Measurements from ENCODE around the gene FUBP3. TPM values are rescaled to one million over a fixed set of nuclear protein-coding genes. Genes with fewer than 3 reads are reported as not detected.

The FUBP3 gene
- total RNA-seq, 2 experiments from 2014 or later, result 52.8 to 54.1 TPM

DNA sequence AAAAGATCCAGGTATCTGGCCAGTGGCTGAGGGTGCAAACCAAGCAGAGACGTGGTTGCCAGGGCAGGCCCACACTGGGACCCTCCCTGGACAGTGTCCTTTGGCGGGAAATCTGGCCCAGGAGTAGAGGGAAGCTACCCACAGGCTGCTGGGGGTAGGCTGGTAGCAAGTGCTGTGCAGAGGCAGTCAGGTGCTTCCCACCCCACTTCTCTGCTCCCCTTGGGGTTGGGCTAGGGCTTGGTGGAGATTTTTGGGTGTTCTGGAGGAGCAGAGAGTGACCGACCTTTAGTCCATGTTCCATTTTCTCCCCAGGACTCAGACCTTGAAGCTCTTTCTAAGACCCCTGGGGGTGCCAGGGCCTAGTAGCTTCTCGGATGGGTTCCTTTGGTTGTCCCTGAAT, 90.6 kb downstream of the FUBP3 start:
- ChIA-PET CTCF (interaction anchor here (1.2 kb wide), 1 partner anchor 12 kb away, joined by 4 read pairs; no protein-coding TSS in a partner anchor), POLR2A (no interaction called here)

DNA sequence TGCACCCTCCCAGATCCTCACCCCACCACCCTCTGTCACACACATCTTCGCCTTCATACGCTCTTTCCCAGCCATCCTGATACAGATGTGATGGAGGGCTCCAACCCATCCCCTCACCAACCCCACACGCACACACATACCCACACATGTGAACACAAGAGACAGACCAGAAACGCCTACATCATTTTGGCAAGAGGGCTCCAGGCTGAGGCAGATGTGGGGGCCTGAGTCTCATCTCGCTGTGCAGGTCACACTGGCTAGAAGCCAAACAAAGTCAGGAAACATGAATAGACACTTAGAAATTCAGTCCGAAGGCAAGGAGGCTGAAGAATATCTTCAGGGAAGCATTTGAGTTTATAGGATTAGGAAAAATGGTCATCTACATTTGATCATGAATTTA, 91.3 kb downstream of the FUBP3 start:
- ChIA-PET CTCF (interaction anchor here (1.2 kb wide), 1 partner anchor 12 kb away, joined by 4 read pairs; no protein-coding TSS in a partner anchor), POLR2A (no interaction called here)

DNA sequence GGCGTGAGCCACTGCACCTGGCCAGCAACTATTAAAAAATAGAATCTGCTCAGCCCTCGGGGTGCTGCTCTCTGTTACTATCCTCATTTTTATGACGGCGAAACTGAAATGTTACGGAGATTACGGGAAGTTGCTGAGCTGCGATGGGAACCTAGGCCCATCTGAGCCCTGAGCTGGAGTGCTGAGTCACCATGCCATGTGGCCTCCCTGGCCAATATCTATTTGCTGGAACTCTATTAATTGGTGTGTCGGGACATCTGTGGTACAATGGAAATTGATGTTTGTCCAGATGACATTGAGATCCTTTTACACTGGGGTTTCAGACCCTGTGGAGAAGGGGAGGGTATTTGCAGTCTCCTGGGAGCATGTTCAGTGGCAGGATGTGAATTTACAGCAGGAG, 93.1 kb downstream of the FUBP3 start:
- ChIA-PET POLR2A (no interaction called here), CTCF (interaction anchor here (1.4 kb wide), 1 partner anchor 12 kb away, joined by 3 read pairs; no protein-coding TSS in a partner anchor)

DNA sequence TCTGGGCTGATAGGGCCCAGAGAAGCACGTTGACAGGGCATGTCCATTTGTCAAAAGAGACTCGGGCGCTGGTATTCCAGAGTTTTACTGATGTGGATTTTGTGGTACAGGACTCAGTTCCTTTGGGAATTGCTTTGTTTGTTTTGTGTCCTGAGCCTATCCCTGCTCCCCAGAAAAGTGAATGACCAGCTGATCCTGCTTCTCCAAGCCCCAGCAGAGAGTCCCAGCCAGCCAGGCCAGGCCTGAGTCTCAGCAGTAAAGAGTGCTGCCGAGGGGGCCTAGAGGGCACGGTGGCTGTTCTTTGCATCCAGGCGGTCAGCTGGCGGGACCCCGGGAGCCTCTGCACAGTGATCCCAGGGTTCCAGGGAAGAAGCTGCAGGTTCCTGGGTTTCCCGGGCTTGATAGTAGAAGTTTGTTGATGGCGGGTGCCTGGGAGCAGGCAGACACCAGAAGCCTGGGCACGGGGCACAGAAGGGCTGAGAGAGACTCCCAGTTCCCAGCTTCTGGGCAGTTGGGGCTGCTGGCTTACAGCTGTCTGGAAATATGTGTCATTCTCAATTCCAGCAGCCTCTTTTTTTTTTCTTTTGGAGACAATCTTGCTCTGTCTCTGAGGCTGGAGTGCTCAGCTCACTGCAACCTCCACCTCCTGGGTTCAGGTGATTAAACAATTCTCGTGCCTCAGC, 93.7 kb downstream of the FUBP3 start:
- CTCF ChIA-PET, result interaction anchor here (0.6 to 1.5 kb wide), 5 partner anchors 10 to 800 kb away, joined by 3 to 5 read pairs (median 3); no protein-coding TSS in a partner anchor
- POLR2A ChIA-PET, result no interaction called here

DNA sequence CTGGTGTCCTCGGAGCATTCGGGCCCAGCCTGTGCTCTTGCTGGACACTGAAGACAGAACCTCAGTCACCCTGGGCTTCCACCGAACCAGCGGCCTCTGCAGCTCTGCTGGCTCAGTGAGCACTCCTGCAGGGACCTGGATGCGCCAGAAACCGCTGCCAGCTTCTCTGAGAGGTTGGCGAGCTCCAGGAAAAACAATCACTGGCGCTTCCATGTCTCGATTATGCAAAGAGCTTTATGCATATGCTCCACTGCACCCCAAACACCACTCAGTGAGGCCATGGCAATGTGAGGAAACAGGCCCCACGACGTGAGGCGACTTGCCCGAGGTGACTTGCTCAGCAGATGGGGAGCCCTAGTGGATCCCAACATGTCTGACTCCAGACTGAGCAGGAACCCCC, 96.0 kb downstream of the FUBP3 start:
- ChIA-PET POLR2A (no interaction called here), CTCF (no interaction called here)

DNA sequence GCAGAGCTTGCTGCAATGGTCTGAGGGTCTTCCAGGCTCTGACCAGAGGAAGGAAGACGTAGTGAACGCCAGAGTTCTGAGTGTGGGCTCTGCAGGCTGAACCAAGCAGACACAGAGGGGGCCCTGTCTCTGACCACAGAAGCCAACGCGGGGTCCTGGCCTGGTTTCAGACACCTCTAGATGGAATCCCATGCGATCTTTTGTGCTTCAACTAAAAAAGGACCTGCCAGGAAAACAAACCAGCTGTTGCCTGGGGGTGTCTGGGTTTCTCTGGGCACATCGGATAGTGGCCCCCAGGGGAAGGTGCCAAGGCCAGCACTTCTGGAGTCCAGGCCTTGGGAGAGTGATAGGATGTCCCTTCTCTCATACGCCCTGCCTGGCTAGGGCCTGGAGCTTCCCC, 97.9 kb downstream of the FUBP3 start:
- ChIA-PET CTCF (interaction anchor here (1.3 kb wide), 1 partner anchor 12 kb away, joined by 4 read pairs; no protein-coding TSS in a partner anchor), POLR2A (no interaction called here)

DNA sequence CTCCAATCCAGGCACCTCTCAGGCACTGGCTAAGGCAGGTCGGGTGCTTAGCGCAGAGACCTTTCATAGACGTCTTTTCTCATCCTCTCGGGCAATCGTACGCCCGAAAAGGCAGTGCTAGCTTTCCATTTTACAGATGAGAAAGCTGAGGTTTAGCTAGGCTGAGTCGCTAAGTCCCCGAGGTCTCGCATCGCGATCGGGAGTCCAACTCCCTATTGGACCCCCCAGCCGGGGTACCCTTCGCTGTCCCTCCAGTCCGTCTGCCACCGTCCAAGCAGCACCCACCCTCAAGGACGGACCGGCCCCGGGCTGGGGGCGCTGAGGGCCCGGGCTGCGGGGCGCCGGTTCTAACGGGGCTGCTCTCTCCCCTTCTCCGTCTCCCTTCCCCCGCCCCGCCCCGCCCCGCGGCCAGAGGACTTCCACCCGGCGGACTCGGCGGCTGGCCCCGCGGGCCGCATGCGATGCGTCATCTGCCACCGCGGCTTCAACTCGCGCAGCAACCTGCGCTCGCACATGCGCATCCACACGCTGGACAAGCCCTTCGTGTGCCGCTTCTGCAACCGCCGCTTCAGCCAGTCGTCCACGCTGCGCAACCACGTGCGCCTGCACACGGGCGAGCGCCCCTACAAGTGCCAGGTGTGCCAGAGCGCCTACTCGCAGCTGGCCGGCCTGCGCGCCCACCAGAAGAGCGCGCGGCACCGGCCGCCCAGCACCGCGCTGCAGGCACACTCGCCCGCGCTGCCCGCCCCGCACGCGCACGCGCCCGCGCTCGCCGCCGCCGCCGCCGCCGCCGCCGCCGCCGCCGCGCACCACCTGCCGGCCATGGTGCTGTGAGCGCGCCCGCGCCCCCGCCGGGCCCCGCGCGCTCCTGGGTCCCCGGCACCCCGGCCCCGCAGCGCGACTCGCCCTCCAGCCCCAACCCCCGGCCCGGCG, 101.7 kb downstream of the FUBP3 start:
- ChIA-PET POLR2A (interaction anchor here (0.5 to 0.6 kb wide), 2 partner anchors 135 to 839 kb away, joined by 3 to 8 read pairs; no protein-coding TSS in a partner anchor), CTCF (interaction anchor here (2.2 to 3.5 kb wide), 2 partner anchors 19 to 220 kb away, joined by 16 to 53 read pairs; no protein-coding TSS in a partner anchor)

DNA sequence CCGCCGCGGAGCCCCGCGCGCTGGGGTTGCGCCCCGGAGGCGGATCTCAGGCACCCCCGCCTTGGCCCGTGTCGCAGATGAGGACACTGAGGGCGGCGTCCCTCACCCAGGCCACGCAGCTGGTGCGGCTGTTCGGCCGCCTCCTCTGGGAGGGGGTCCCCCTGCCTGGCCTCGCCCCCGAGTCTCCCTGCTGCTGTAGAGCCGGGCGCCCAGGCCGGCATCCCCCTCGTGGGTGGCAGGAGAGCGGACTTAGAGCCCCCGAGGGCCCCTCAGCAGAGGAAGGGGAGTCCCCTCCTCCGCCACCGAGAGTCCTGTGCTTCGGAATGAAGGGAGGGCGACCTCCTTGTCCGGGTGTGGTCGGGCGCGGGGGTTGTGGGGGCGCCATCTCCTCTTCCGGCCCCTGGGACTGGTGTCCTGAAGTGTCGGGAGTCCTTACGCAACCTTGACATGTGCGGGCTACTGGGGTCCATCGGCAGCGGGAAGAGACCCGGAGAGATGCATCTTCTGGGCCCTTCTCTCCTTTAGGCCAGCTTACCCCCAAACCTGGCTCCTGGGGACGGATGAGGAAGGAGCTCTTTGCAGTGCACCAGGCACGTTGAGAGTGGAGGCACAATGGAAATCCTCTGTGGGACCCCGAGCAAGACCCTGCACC, 102.5 kb downstream of the FUBP3 start:
- CTCF ChIA-PET, result interaction anchor here (0.6 to 4.0 kb wide), 15 partner anchors 9 to 299 kb away, joined by 3 to 53 read pairs (median 4); partner anchors contain the start of gene EXOSC2
- POLR2A ChIA-PET, result interaction anchor here (0.5 to 1.3 kb wide), 2 partner anchors 13 to 840 kb away, joined by 3 to 7 read pairs; partner anchors contain the start of gene EXOSC2

DNA sequence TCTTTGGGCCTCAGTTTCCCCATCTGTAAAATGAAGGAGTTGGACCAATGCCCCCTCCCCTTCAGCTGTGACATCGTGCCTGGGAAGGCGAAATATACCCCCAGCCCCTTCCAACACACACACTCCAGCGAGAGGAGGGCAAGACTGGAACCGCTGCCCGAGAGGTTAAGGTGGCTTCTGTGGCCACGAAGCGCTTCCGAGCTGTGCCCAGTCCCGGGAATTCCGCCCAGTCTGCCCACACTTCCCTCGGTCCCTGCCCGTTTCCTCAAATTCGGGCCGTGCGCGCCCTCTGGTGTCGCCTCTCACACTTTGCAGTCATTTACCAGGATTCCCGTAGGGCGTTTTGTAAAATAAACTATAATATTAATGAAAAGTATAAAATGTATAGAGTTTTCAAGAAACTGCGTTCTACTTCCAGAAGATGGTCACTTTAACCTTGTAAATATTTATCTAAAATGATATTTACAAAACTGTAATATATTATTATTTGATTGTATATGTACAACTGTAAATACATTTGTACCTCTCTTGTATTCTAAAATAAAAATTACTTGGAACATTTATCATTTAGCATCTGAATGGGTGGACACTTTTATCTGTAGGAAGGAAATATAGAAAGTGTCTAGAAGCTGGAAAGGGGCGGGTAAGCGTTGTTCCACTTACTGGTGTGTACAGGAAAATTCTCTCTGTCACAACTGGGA, 103.2 kb downstream of the FUBP3 start:
- ChIA-PET POLR2A (interaction anchor here (1.3 kb wide), 1 partner anchor 12 kb away, joined by 7 read pairs; the partner anchor contains the start of gene EXOSC2), CTCF (interaction anchor here (0.5 to 4.0 kb wide), 22 partner anchors 8 to 1198 kb away, joined by 3 to 53 read pairs (median 3); partner anchors contain the start of gene EXOSC2)

DNA sequence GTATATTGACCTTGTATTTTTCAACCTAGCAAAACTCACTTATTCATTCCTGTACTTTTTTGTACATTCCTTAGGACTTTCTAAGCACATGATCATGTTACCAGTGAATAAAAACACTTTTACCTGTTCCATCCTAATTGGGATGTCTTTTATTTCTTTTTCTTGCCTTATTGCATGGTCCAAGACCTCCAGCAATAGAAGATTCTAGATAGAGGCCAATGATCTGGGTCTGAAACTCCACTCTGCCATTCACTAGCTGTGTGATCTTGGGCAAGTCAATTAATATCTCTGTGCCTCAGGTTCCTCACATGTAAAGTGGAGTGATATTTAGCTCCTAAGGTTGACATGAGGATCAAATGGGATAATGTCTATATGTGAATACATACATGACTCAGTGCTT, 105.7 kb downstream of the FUBP3 start:
- POLR2A ChIA-PET, result interaction anchor here (0.6 kb wide), 1 partner anchor 481 kb away, joined by 4 read pairs; no protein-coding TSS in a partner anchor
- CTCF ChIA-PET, result interaction anchor here (0.9 to 4.0 kb wide), 6 partner anchors 8 to 224 kb away, joined by 3 to 30 read pairs (median 6); partner anchors contain the start of gene EXOSC2

DNA sequence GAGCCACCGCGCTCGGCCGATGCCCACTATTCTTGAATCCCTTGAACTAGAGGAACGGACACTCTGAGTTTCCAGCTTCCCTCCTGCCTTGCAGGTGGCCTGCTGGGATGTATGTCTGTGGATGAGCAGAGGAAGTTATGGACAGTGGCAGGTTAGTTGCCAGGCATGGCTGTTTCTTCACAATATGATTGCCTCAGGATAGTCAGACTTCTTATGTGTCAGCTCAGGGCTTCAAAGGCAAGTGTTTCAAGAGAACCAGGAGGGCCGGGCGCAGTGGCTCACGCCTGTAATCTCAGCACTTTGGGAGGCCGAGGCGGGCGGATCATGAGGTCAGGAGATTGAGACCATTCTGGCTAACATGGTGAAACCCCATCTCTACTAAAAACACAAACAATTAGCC, 106.6 kb downstream of the FUBP3 start:
- ChIA-PET POLR2A (interaction anchor here (0.6 to 0.7 kb wide), 2 partner anchors 189 to 827 kb away, joined by 4 to 5 read pairs; no protein-coding TSS in a partner anchor), CTCF (interaction anchor here (0.7 to 1.6 kb wide), 4 partner anchors 15 to 225 kb away, joined by 4 to 8 read pairs (median 6); no protein-coding TSS in a partner anchor)

DNA sequence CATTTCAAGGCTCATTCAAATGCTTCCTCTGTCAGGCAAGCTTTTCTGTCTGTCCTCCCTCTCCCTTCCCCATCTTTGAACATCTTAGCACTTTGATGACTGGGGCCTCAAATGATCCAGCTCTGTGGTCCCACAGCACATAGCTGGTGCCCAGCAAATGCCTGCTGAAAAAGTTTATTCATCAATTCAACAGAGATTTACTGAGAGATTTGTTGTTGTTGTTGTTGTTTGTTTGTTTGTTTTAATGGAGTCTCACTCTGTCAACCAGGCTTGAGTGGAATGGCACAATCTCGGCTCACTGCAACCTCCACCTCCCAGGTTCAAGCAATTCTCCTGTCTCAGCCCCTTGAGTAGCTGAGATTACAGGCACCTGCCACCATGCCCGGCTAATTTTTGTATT, 108.2 kb downstream of the FUBP3 start:
- ChIA-PET POLR2A (no interaction called here), CTCF (interaction anchor here (1.3 kb wide), 1 partner anchor 221 kb away, joined by 3 read pairs; no protein-coding TSS in a partner anchor)

Other genes with a start within 250 kb of the FUBP3 start
- 1 to 10 TPM; 5.2 to 5.5 TPM for gene ASS1, start 134.6 kb upstream of the FUBP3 start, total RNA-seq
- under 1 TPM in 1 of 2 experiments, not detected in 1; 0.08 TPM for gene PRDM12, start 85.0 kb downstream of the FUBP3 start, total RNA-seq
- gene EXOSC2, start 114.2 kb downstream of the FUBP3 start, total RNA-seq, result 10 to 100 TPM; 96.3 to 97.4 TPM

Data from activated CD8-positive, alpha-beta memory T cell treated with anti-CD3 and anti-CD28 coated beads for 36 hours (primary cell).